HG03520 (cell line): Measurements from ENCODE around the gene REPS2.

Experiments used
- ATAC-seq: cut with Tn5 transposase; IDR thresholded peaks from one replicate; pipeline ENCODE4 v1.9.1; 2021; ENCODE audit warnings: mild to moderate bottlenecking, moderate library complexity; ENCODE audit not compliant: unreplicated experiment

Gene REPS2

GRCh38 chrX:17032351-17032750 lies 85.9 kb downstream of the REPS2 start:
- ATAC-seq, result no peak

GRCh38 chrX:17033225-17033624 lies 86.8 kb downstream of the REPS2 start:
- no peak for ATAC-seq

- ATAC-seq, result no peak
Measured at GRCh38 chrX:17035111-17035510, 88.7 kb downstream of the REPS2 start.

GRCh38 chrX:17036171-17036961 lies 89.9 kb downstream of the REPS2 start:
- ATAC-seq, result no peak

- ATAC-seq, result no peak
Measured at GRCh38 chrX:17038277-17038676, 91.8 kb downstream of the REPS2 start.

- ATAC-seq, result peak; percentile 55
Measured at GRCh38 chrX:17038681-17039161, 92.3 kb downstream of the REPS2 start.

- no peak for ATAC-seq
Measured at GRCh38 chrX:17039826-17040225, 93.4 kb downstream of the REPS2 start.

- no peak for ATAC-seq
Measured at GRCh38 chrX:17040711-17041110, 94.3 kb downstream of the REPS2 start.

- ATAC-seq, result no peak
Measured at GRCh38 chrX:17042037-17042436, 95.6 kb downstream of the REPS2 start.

- no peak for ATAC-seq
Measured at GRCh38 chrX:17046478-17047097, 100.1 kb downstream of the REPS2 start.

- no peak for ATAC-seq
Measured at GRCh38 chrX:17047224-17047623, 100.8 kb downstream of the REPS2 start.

- ATAC-seq, result no peak
Measured at GRCh38 chrX:17052210-17052609, 105.8 kb downstream of the REPS2 start.

- ATAC-seq, result no peak
Measured at GRCh38 chrX:17052793-17053192, 106.3 kb downstream of the REPS2 start.

GRCh38 chrX:17053502-17053901 lies 107.0 kb downstream of the REPS2 start:
- ATAC-seq, result no peak

- no peak for ATAC-seq
Measured at GRCh38 chrX:17056868-17057608, 110.6 kb downstream of the REPS2 start.

- no peak for ATAC-seq
Measured at GRCh38 chrX:17062065-17062464, 115.6 kb downstream of the REPS2 start.

GRCh38 chrX:17065100-17065499 lies 118.6 kb downstream of the REPS2 start:
- ATAC-seq, result no peak

- ATAC-seq, result no peak
Measured at GRCh38 chrX:17067534-17067933, 121.1 kb downstream of the REPS2 start.

GRCh38 chrX:17072301-17072700 lies 125.8 kb downstream of the REPS2 start:
- ATAC-seq, result no peak

- ATAC-seq, result no peak
Measured at GRCh38 chrX:17072721-17073230, 126.3 kb downstream of the REPS2 start.

GRCh38 chrX:17075004-17075403 lies 128.5 kb downstream of the REPS2 start:
- ATAC-seq, result no peak
